Smooth muscle cell (in vitro differentiated cells): ENCODE measurements around the gene G6PD. TPM values are rescaled to one million over a fixed set of nuclear protein-coding genes. Genes with fewer than 3 reads are reported as not detected.

Experiments used
- DNase-seq: peaks from one replicate; lab custom pipeline; 2025; ENCODE audit not compliant: unreplicated experiment; lab: John Stamatoyannopoulos, UW
- H2AFZ ChIP-seq: fragments of 200-600 bp; sonication (generic); 2 replicates; pipeline ENCODE4 v1.6.0; 2016; ENCODE audit warnings: antibody characterized with exemption, low read depth, mild to moderate bottlenecking
- H3F3A ChIP-seq: fragments of 200-600 bp; sonication (generic); 2 replicates; pipeline ENCODE4 v1.6.0; 2017; ENCODE audit warnings: antibody characterized with exemption, low read depth
- H3K27ac ChIP-seq: fragments of 200-600 bp; sonication (generic); 2 replicates; pipeline ENCODE4 v1.5.1; 2016; ENCODE audit warnings: low read depth, mild to moderate bottlenecking
- H3K27me3 ChIP-seq: fragments of 200-600 bp; sonication (generic); 2 replicates; pipeline ENCODE4 v1.6.1; 2016; ENCODE audit warnings: low read depth, mild to moderate bottlenecking
- H3K36me3 ChIP-seq: fragments of 200-600 bp; sonication (generic); 2 replicates; pipeline ENCODE4 v1.5.1; 2016; ENCODE audit warnings: low read depth
- H3K4me1 ChIP-seq: fragments of 200-600 bp; sonication (generic); 2 replicates; pipeline ENCODE4 v1.5.1; 2016; ENCODE audit warnings: low read depth
- H3K4me2 ChIP-seq: fragments of 200-600 bp; sonication (generic); 2 replicates; pipeline ENCODE4 v1.6.0; 2016; ENCODE audit warnings: mild to moderate bottlenecking
- H3K4me3 ChIP-seq: fragments of 200-600 bp; sonication (generic); 2 replicates; pipeline ENCODE4 v1.5.1; 2016; ENCODE audit warnings: mild to moderate bottlenecking
- H3K79me2 ChIP-seq: fragments of 200-600 bp; sonication (generic); 2 replicates; pipeline ENCODE4 v1.6.0; 2016; ENCODE audit warnings: low read depth, mild to moderate bottlenecking
- H3K9ac ChIP-seq: fragments of 200-600 bp; sonication (generic); 2 replicates; pipeline ENCODE4 v1.6.0; 2016; ENCODE audit warnings: low read depth
- H3K9me3 ChIP-seq: fragments of 200-600 bp; sonication (generic); replicated peaks from 2 replicates; pipeline ENCODE4 v1.5.1; 2016; ENCODE audit warnings: low read depth
- H4K20me1 ChIP-seq: fragments of 200-600 bp; sonication (generic); 2 replicates; pipeline ENCODE4 v1.6.0; 2016; ENCODE audit warnings: low read depth
- WGBS: methylation state at CpG from one replicate; pipeline ENCODE4 v1.1.7; 2016; ENCODE audit warnings: low lambda C conversion rate; 5-methylcytosine and 5-hydroxymethylcytosine counted together
- polyA plus RNA-seq: library from polyadenylated mRNA; unstranded; fragments of >200 nt; fragmentation: Nextera tagmentation; extraction: Ambion mirVana; gene quantifications from 2 replicates; pipeline ENCODE4 v1.2.1, GENCODE V29; 2016
- total RNA-seq: library from RNA; depleted of rRNA; stranded (reverse); fragments of >200 nt; gene quantifications from 2 replicates; pipeline ENCODE4 v1.2.3, GENCODE V29; 2014
- TF ChIP-seq, protein P1 (sequence below): fragments of 200-600 bp; sonication (generic); IDR thresholded peaks from 2 replicates; pipeline ENCODE4 v1.5.1; 2017; ENCODE audit warnings: borderline replicate concordance, mild to moderate bottlenecking, antibody characterized with exemption; ENCODE audit not compliant: insufficient read depth, poor library complexity, severe bottlenecking

Gene G6PD
- total and polyA plus RNA-seq, 2 experiments from 2014 or later = 12.9 to 32.9 TPM

- TF ChIP-seq, protein P1, sequence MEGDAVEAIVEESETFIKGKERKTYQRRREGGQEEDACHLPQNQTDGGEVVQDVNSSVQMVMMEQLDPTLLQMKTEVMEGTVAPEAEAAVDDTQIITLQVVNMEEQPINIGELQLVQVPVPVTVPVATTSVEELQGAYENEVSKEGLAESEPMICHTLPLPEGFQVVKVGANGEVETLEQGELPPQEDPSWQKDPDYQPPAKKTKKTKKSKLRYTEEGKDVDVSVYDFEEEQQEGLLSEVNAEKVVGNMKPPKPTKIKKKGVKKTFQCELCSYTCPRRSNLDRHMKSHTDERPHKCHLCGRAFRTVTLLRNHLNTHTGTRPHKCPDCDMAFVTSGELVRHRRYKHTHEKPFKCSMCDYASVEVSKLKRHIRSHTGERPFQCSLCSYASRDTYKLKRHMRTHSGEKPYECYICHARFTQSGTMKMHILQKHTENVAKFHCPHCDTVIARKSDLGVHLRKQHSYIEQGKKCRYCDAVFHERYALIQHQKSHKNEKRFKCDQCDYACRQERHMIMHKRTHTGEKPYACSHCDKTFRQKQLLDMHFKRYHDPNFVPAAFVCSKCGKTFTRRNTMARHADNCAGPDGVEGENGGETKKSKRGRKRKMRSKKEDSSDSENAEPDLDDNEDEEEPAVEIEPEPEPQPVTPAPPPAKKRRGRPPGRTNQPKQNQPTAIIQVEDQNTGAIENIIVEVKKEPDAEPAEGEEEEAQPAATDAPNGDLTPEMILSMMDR = no peak
- Histone ChIP-seq H3K36me3 (no peaks in the 10 kb centered on the region), H3K4me3 (no peak overlapping the region), H4K20me1 (no peaks in the 10 kb centered on the region), H3K79me2 (peaks cover 7% of the 10 kb centered on the region), H3K9ac (no peak overlapping the region), H3K4me2 (no peak overlapping the region), H3K27me3 (no peaks in the 10 kb centered on the region), H2AFZ (no peak overlapping the region), H3F3A (no peaks in the 10 kb centered on the region), H3K4me1 (peaks cover 4% of the 10 kb centered on the region), H3K27ac (no peak overlapping the region), H3K9me3 (no peaks in the 10 kb centered on the region)
- DNase-seq = no peak
- 81% methylated on average over 2 of the region's 2 CpGs for WGBS
Observed at GRCh38 chrX:154513716-154514115, 32.9 kb downstream of the G6PD start.

DNA sequence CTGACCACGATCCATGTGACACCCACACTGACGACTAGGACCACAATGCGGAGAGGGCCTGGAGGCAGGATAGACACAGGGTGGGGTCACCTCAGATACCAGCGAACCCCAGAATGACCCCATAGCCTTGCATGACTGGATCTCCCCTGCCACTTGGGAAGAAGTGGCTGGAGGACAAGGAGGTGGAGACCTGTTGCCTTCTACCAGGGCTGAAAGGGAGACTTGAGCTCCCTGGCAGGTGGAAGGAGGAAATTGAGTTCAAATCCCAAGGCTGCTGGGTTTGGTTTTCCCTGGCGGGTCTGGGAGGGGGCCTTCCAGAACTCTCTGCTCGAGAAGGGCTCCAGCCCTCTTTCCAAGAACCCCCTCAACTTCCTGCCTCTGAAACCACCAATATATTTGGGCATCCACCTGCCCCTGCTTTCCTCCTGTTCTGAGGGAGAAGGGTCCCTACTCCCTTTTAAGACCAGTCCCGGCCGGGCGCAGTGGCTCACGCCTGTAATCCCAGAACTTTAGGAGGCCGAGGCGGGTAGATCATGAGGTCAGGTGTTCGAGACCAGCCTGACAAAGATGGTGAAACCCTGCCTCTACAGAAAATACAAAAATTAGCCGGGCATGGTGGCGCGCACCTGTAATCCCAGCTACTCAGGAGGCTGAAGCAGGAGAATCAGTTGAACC lies 33.6 kb downstream of the G6PD start:
- Histone ChIP-seq H3K4me1 (peaks cover 4% of the 10 kb centered on the region), H3K4me2 (no peak overlapping the region), H4K20me1 (no peaks in the 10 kb centered on the region), H3K27me3 (no peaks in the 10 kb centered on the region), H3K79me2 (peaks cover 7% of the 10 kb centered on the region), H3F3A (no peaks in the 10 kb centered on the region), H3K9ac (no peak overlapping the region), H3K4me3 (no peak overlapping the region), H3K9me3 (no peaks in the 10 kb centered on the region), H3K27ac (no peak overlapping the region), H2AFZ (no peak overlapping the region), H3K36me3 (no peaks in the 10 kb centered on the region)
- no peak for DNase-seq
- WGBS = 90% methylated on average over 16 of the region's 16 CpGs
- TF ChIP-seq, protein P1 = no peak

- H3K9ac ChIP-seq = no peak overlapping the region
- TF ChIP-seq, protein P1 = no peak
- DNase-seq = no peak
- H3F3A ChIP-seq = no peaks in the 10 kb centered on the region
- no peak overlapping the region for H3K4me2 ChIP-seq
- H3K27ac ChIP-seq = no peak overlapping the region
- H3K36me3 ChIP-seq = no peaks in the 10 kb centered on the region
- no peaks in the 10 kb centered on the region for H3K27me3 ChIP-seq
- H3K79me2 ChIP-seq = peaks cover 7% of the 10 kb centered on the region
- H3K9me3 ChIP-seq = no peaks in the 10 kb centered on the region
- H3K4me1 ChIP-seq = no peaks in the 10 kb centered on the region
- H3K4me3 ChIP-seq = no peak overlapping the region
- H4K20me1 ChIP-seq = no peaks in the 10 kb centered on the region
- 87% methylated on average over 12 of the region's 12 CpGs for WGBS
- H2AFZ ChIP-seq = no peak overlapping the region
Observed at GRCh38 chrX:154511761-154512160, 34.9 kb downstream of the G6PD start.

GRCh38 chrX:154509455-154509854 lies 37.2 kb downstream of the G6PD start:
- H3K27ac ChIP-seq = no peak overlapping the region
- H3K27me3 ChIP-seq = no peaks in the 10 kb centered on the region
- peaks cover 2% of the 10 kb centered on the region for H3F3A ChIP-seq
- no peaks in the 10 kb centered on the region for H3K36me3 ChIP-seq
- DNase-seq = no peak
- no peak overlapping the region for H3K4me3 ChIP-seq
- no peak overlapping the region for H3K4me2 ChIP-seq
- no peaks in the 10 kb centered on the region for H4K20me1 ChIP-seq
- 90% methylated on average over 5 of the region's 5 CpGs for WGBS
- TF ChIP-seq, protein P1 = no peak
- H3K9ac ChIP-seq = no peak overlapping the region
- peaks cover 7% of the 10 kb centered on the region for H3K79me2 ChIP-seq
- H2AFZ ChIP-seq = no peak overlapping the region
- H3K4me1 ChIP-seq = no peaks in the 10 kb centered on the region
- no peaks in the 10 kb centered on the region for H3K9me3 ChIP-seq
